Activated CD8-positive, alpha-beta T cell treated with anti-CD3 and anti-CD28 coated beads for 36 hours (primary cell): ENCODE measurements around the gene NUDCD3. TPM values are rescaled to one million over a fixed set of nuclear protein-coding genes. Genes with fewer than 3 reads are reported as not detected.
A peak's percentile ranks its signal among the peaks of the same experiment; 100 is the strongest.

Source experiments
- ATAC-seq: fragments of 200-7000 bp; cut with Tn5 transposase; one replicate; pipeline ENCODE4 v1.10.0; 2021; ENCODE audit warnings: mild to moderate bottlenecking, moderate library complexity
- CTCF ChIA-PET: fragments of 350-600 bp; sonication (Branson Sonifier 250); formaldehyde crosslinking; loops from one replicate; lab custom pipeline; 2021; ENCODE audit warnings: antibody characterized with exemption; lab: Charles Lee
- POLR2A ChIA-PET: fragments of 350-600 bp; sonication (Branson Sonifier 250); formaldehyde crosslinking; loops from one replicate; lab custom pipeline; 2021; ENCODE audit warnings: antibody characterized with exemption; lab: Charles Lee
- DNase-seq: peaks from one replicate; pipeline ENCODE4 v3.0.0-alpha.2; 2020
- H3K27ac Mint-ChIP-seq: one replicate; pipeline ENCODE4 v1.8.0; 2021; ENCODE audit warnings: mild to moderate bottlenecking, mixed read lengths
- H3K27me3 Mint-ChIP-seq: one replicate; pipeline ENCODE4 v1.8.0; 2021; ENCODE audit warnings: mixed read lengths
- H3K36me3 Mint-ChIP-seq: one replicate; pipeline ENCODE4 v1.8.0; 2021; ENCODE audit warnings: low read depth, mixed read lengths
- H3K4me1 Mint-ChIP-seq: one replicate; pipeline ENCODE4 v1.8.0; 2021; ENCODE audit warnings: low read depth, mixed read lengths
- H3K4me3 Mint-ChIP-seq: one replicate; pipeline ENCODE4 v1.8.0; 2021; ENCODE audit warnings: mild to moderate bottlenecking, moderate library complexity, mixed read lengths
- H3K9me3 Mint-ChIP-seq: one replicate; pipeline ENCODE4 v1.8.0; 2021; ENCODE audit warnings: mixed read lengths
- intact Hi-C: fragments of 100-400 bp; cut with micrococcal nuclease; formaldehyde crosslinking; loops from one replicate; pipeline ENCODE4 v1.10.0; 2022
- total RNA-seq, 2 experiments: library from RNA; stranded (reverse); gene quantifications; one replicate each; pipeline ENCODE4 v1.2.3, GENCODE V29; 2021
- TF ChIP-seq, protein P1 (sequence below): fragments of 200-600 bp; IDR thresholded peaks from one replicate; pipeline ENCODE4 v1.8.0; 2022; ENCODE audit warnings: antibody characterized with exemption, mild to moderate bottlenecking

NUDCD3 gene
- total RNA-seq, 2 experiments from 2014 or later = 102 to 107 TPM

DNA sequence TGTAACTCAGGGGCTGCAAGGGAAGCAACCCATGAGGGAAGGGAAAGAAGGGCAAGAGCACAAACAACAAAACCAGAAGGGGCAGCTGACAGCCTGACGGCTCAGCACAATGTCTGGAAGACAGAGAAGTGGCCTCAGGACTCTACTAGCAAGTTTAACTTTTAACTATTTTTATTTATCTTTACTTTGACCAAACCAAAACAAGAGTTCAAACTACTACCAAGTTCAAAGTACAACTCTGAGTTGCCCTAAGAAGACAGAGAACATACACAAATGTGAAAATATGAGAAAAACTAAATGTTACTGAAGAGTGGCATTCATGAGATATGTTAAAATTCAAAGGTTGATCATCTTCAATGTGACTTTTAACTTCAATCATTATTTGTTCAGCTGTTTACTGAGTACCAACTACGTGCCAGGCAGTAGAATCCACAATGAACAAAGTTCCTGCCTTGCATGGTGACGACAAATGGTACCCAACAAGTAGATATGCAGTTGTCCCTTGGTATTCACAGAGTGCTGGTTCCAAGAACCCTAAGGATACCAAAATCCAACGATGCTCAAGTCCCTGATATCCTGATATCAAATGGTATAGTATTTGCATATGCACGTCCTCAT lies 19.7 kb downstream of the NUDCD3 start:
- CTCF ChIA-PET = interaction anchor here (1.0 to 1.4 kb wide), 3 partner anchors 8 to 64 kb away, joined by 3 to 4 read pairs (median 3); no protein-coding TSS in a partner anchor
- TF ChIP-seq, protein P1, sequence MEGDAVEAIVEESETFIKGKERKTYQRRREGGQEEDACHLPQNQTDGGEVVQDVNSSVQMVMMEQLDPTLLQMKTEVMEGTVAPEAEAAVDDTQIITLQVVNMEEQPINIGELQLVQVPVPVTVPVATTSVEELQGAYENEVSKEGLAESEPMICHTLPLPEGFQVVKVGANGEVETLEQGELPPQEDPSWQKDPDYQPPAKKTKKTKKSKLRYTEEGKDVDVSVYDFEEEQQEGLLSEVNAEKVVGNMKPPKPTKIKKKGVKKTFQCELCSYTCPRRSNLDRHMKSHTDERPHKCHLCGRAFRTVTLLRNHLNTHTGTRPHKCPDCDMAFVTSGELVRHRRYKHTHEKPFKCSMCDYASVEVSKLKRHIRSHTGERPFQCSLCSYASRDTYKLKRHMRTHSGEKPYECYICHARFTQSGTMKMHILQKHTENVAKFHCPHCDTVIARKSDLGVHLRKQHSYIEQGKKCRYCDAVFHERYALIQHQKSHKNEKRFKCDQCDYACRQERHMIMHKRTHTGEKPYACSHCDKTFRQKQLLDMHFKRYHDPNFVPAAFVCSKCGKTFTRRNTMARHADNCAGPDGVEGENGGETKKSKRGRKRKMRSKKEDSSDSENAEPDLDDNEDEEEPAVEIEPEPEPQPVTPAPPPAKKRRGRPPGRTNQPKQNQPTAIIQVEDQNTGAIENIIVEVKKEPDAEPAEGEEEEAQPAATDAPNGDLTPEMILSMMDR = no peak
- POLR2A ChIA-PET = interaction anchor here (1.4 kb wide), 1 partner anchor 10 kb away, joined by 4 read pairs; no protein-coding TSS in a partner anchor

DNA sequence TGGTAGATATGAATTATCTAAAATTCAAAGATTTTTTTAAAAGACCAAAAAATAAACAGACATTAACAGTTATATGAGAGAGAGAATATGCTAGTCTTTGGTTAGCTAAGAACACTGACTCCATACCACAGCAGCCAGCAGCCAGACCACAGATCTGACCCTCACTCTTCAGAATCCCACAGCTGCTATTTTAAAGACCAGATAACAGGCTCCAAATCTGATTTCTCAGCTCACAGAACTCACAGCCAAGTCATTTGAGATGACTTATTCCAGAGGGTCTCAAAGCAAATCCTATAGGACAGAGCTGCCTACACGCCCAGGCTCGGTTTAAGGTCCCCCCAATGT lies 20.4 kb downstream of the NUDCD3 start:
- Mint-ChIP-seq H3K27ac (no peak overlapping the region), H3K36me3 (peaks cover 51% of the 10 kb centered on the region), H3K4me3 (no peak overlapping the region), H3K9me3 (no peaks in the 10 kb centered on the region), H3K4me1 (peaks cover 62% of the 10 kb centered on the region), H3K27me3 (no peaks in the 10 kb centered on the region)
- TF ChIP-seq, protein P1 = no peak
- intact Hi-C loops = no loop called here
- ChIA-PET POLR2A (interaction anchor here (1.4 kb wide), 1 partner anchor 9 kb away, joined by 4 read pairs; no protein-coding TSS in a partner anchor), CTCF (interaction anchor here (1.3 to 1.4 kb wide), 2 partner anchors 10 to 65 kb away, joined by 3 to 4 read pairs; no protein-coding TSS in a partner anchor)
- DNase-seq = no peak
- no peak for ATAC-seq

More for the DNA sequence above, 19.7 kb downstream of the NUDCD3 start:
- peaks cover 56% of the 10 kb centered on the region for H3K4me1 Mint-ChIP-seq
- no peak overlapping the region for H3K27ac Mint-ChIP-seq
- intact Hi-C loops = no loop called here
- no peaks in the 10 kb centered on the region for H3K27me3 Mint-ChIP-seq
- no peak overlapping the region for H3K4me3 Mint-ChIP-seq
- DNase-seq = no peak
- H3K36me3 Mint-ChIP-seq = peaks cover 47% of the 10 kb centered on the region
- H3K9me3 Mint-ChIP-seq = no peaks in the 10 kb centered on the region
- ATAC-seq = no peak

DNA sequence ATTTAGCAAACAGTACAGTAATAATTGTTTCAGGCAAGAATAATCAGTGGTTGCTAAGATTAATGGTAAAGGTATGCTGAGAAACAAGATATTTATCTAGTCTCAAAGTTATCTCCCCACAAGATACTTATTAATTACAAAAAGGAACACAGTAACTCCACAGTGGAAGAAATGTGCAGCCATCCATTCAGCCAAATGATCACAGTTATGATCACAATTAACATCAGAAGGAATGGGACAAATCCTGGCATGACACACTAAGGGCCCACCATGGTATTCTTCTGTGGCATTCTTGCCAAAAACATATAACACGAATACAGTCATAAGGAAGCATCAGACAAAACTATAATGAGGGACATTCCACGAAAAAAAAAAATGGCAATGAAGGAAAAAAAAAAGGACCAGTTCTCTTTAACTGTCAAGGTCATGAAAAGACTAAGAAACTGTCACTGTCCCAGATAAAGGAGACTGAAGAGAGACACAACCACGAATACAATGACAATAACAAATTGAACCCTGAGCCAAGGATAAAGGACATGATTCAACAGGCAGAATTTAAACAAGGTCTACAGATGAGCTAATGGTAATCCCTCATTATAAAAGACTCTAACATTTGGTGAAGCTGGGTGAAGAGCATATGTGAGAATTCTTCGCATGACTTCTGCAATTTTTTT lies 20.9 kb downstream of the NUDCD3 start:
- no peak for DNase-seq
- no peak for ATAC-seq
- H3K27me3 Mint-ChIP-seq = no peaks in the 10 kb centered on the region
- peaks cover 60% of the 10 kb centered on the region for H3K4me1 Mint-ChIP-seq
- intact Hi-C loops = no loop called here
- TF ChIP-seq, protein P1 = no peak
- H3K36me3 Mint-ChIP-seq = peaks cover 51% of the 10 kb centered on the region
- ChIA-PET POLR2A (interaction anchor here (1.4 kb wide), 1 partner anchor 9 kb away, joined by 4 read pairs; no protein-coding TSS in a partner anchor), CTCF (interaction anchor here (0.9 to 1.4 kb wide), 2 partner anchors 21 to 65 kb away, joined by 3 read pairs; no protein-coding TSS in a partner anchor)
- peak overlapping the region; percentile 7 for H3K27ac Mint-ChIP-seq
- H3K9me3 Mint-ChIP-seq = no peaks in the 10 kb centered on the region
- H3K4me3 Mint-ChIP-seq = no peak overlapping the region

DNA sequence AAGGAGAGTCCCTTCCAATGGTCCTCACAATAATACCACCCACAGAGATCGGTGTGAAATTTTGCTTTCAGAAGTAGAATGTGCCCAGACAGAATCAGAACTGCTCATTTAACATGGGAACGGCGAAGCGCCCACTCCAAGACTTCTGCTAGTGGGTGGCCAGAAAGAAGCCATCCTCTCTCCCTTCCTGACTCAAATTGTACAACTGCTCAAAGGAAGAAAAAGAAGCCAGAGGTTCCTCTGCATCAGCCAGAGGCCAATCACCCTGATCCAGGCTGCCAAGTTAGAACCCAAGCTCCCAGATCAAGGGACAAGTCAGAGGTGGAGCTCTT lies 23.3 kb downstream of the NUDCD3 start:
- no peaks in the 10 kb centered on the region for H3K27me3 Mint-ChIP-seq
- POLR2A ChIA-PET = interaction anchor here (1.0 kb wide), 1 partner anchor 23 kb away, joined by 4 read pairs; the partner anchor contains the start of gene NUDCD3
- no peak overlapping the region for H3K4me3 Mint-ChIP-seq
- intact Hi-C loops = no loop called here
- CTCF ChIA-PET = interaction anchor here (1.4 kb wide), 1 partner anchor 13 kb away, joined by 5 read pairs; no protein-coding TSS in a partner anchor
- peaks cover 58% of the 10 kb centered on the region for H3K36me3 Mint-ChIP-seq
- H3K4me1 Mint-ChIP-seq = peaks cover 63% of the 10 kb centered on the region
- H3K9me3 Mint-ChIP-seq = no peaks in the 10 kb centered on the region
- no peak for ATAC-seq
- TF ChIP-seq, protein P1 = no peak
- H3K27ac Mint-ChIP-seq = peak overlapping the region; percentile 62
- no peak for DNase-seq
